HepG2 (cell line): Measurements from ENCODE around the gene CDK2. TPM values are rescaled to one million over a fixed set of nuclear protein-coding genes. Genes with fewer than 3 reads are reported as not detected.

Experiments used
- AKNA ChIP-seq: sonication (generic); formaldehyde crosslinking; IDR thresholded peaks from 2 replicates; pipeline ENCODE4 v1.4.0; 2020; ENCODE audit warnings: missing genetic modification reagents, borderline replicate concordance
- BHLHE40 ChIP-seq: IDR thresholded peaks from 2 replicates; pipeline ENCODE4 v1.6.1; 2011; ENCODE audit warnings: low read length, improper control_type of control experiment
- CEBPZ ChIP-seq: IDR thresholded peaks from 2 replicates; pipeline ENCODE4 v1.6.1; 2012; ENCODE audit warnings: low read length, improper control_type of control experiment
- DMAP1 ChIP-seq: IDR thresholded peaks from 2 replicates; pipeline ENCODE4 v1.6.1; 2016
- KDM6A ChIP-seq: IDR thresholded peaks from 2 replicates; pipeline ENCODE4 v1.6.1; 2016; ENCODE audit warnings: low read depth
- LBX2 ChIP-seq: sonication (generic); formaldehyde crosslinking; IDR thresholded peaks from 2 replicates; pipeline ENCODE4 v1.5.0; 2020; ENCODE audit warnings: missing genetic modification reagents, mild to moderate bottlenecking, borderline replicate concordance
- PLRG1 ChIP-seq: fragments of 450-650 bp; conservative IDR thresholded peaks from 2 replicates; pipeline ENCODE4 v1.6.1; 2016
- PTBP1 ChIP-seq: fragments of 200-400 bp; formaldehyde crosslinking; IDR thresholded peaks from 2 replicates; pipeline ENCODE4 v1.6.1; 2018; ENCODE audit warnings: low read length, low read depth; ENCODE audit not compliant: poor library complexity, severe bottlenecking
- RBFOX2 ChIP-seq: fragments of 200-400 bp; formaldehyde crosslinking; IDR thresholded peaks from 2 replicates; pipeline ENCODE4 v1.6.1; 2017; ENCODE audit warnings: low read depth, mild to moderate bottlenecking, low read length
- SNAPC4 ChIP-seq: sonication (generic); formaldehyde crosslinking; IDR thresholded peaks from 2 replicates; pipeline ENCODE4 v1.4.0; 2020; ENCODE audit warnings: mild to moderate bottlenecking, missing genetic modification reagents
- TFAP4 ChIP-seq: sonication (generic); IDR thresholded peaks from 2 replicates; pipeline ENCODE4 v1.6.1; 2016; ENCODE audit warnings: low read depth, borderline replicate concordance
- ZFP36 ChIP-seq: fragments of 150-350 bp; IDR thresholded peaks from 2 replicates; pipeline ENCODE4 v1.6.1; 2018; ENCODE audit warnings: borderline replicate concordance, low read length, low read depth; ENCODE audit not compliant: partially characterized antibody
- ZNF563 ChIP-seq: sonication (generic); formaldehyde crosslinking; IDR thresholded peaks from 2 replicates; pipeline ENCODE4 v1.8.0; 2022; ENCODE audit warnings: mild to moderate bottlenecking, moderate library complexity, missing genetic modification reagents
- ZNF781 ChIP-seq: sonication (generic); formaldehyde crosslinking; IDR thresholded peaks from 2 replicates; pipeline ENCODE4 v1.5.1; 2020; ENCODE audit warnings: borderline replicate concordance, mild to moderate bottlenecking, missing genetic modification reagents; ENCODE audit errors: not compliant biosample characterization
- polyA plus RNA-seq, 8 experiments: library from polyadenylated mRNA; depleted of rRNA in 3 of 8; stranded (reverse) in 7 of 8; unstranded in 1 of 8; fragments of >200 nt; fragmentation: Illumina TruSeq in 4 of 8; extraction: Trizol in 4 of 8; gene quantifications; 2 replicates each; pipeline versions ENCODE4 v1.2.1 to v1.2.3, GENCODE V29; 2011 to 2016; ENCODE audit warnings: low read depth in 4 of 8, missing spikeins in 1 of 8, mixed read lengths in 1 of 8; ENCODE audit not compliant: insufficient read depth in 1 of 8
- total RNA-seq, 5 experiments: library from RNA; depleted of rRNA; stranded (reverse); fragments of >200 nt; fragmentation: Illumina TruSeq; extraction: Trizol; gene quantifications; 2 replicates each; pipeline ENCODE4 v1.2.3, GENCODE V29; 2016; ENCODE audit warnings: low read depth in 1 of 5

CDK2 gene
- total and polyA plus RNA-seq, 2 of the 13 experiments (the other 11 are each of a cell fraction or from before 2014, with no cell fraction given) = 47.5 to 52.6 TPM

- TF ChIP-seq SNAPC4 (CRISPR knock-in tag) = 0 out of 2 replicates have a peak, but pooled peaks have one; percentile 7
- TF ChIP-seq BHLHE40 = no peak
- TF ChIP-seq ZNF563 (CRISPR knock-in tag) = no peak
- TF ChIP-seq TFAP4 = no peak
- TF ChIP-seq ZNF781 (CRISPR knock-in tag) = peak; percentile 56
- peak; percentile 70 for TF ChIP-seq RBFOX2
- no peak for TF ChIP-seq CEBPZ
- TF ChIP-seq LBX2 (CRISPR knock-in tag) = no peak
- TF ChIP-seq PLRG1 = no peak
- TF ChIP-seq PTBP1 = no peak
- TF ChIP-seq ZFP36 = no peak
- TF ChIP-seq KDM6A (CRISPR knock-in tag) = no peak
- no peak for TF ChIP-seq AKNA (CRISPR knock-in tag)
- 0 out of 2 replicates have a peak, but pooled peaks have one; percentile 1 for TF ChIP-seq DMAP1 (CRISPR knock-in tag)
These were observed 7.7 kb downstream of the CDK2 start (continued) for GRCh38 chr12:55974308-55974730.
